Glutamatergic neuron (in vitro differentiated cells): ENCODE data around the gene PRPH. TPM values are rescaled to one million over a fixed set of nuclear protein-coding genes. Genes with fewer than 3 reads are reported as not detected.
A peak's percentile ranks its signal among the peaks of the same experiment; 100 is the strongest.
"Not testable (repeated sequence)": the region's sequence is repeated elsewhere in the genome, so short reads cannot be mapped to it uniquely, and the experiment has no call there.

Experiments used
- DNase-seq: peaks from one replicate; pipeline ENCODE4 v3.0.0; 2022
- H3K27ac Mint-ChIP-seq: one replicate; pipeline ENCODE4 v1.8.0; 2020; ENCODE audit warnings: mild to moderate bottlenecking, mixed read lengths, inconsistent platforms; ENCODE audit not compliant: unreplicated experiment
- H3K27me3 Mint-ChIP-seq: one replicate; pipeline ENCODE4 v1.8.0; 2020; ENCODE audit warnings: mild to moderate bottlenecking, moderate library complexity, mixed read lengths, inconsistent platforms; ENCODE audit not compliant: unreplicated experiment
- H3K36me3 Mint-ChIP-seq: one replicate; pipeline ENCODE4 v1.8.0; 2020; ENCODE audit warnings: mild to moderate bottlenecking, mixed read lengths, inconsistent platforms; ENCODE audit not compliant: unreplicated experiment
- H3K4me1 Mint-ChIP-seq: one replicate; pipeline ENCODE4 v1.8.0; 2020; ENCODE audit warnings: mild to moderate bottlenecking, low read depth, mixed read lengths, inconsistent platforms; ENCODE audit not compliant: unreplicated experiment
- H3K4me3 Mint-ChIP-seq: one replicate; pipeline ENCODE4 v1.8.0; 2020; ENCODE audit warnings: mild to moderate bottlenecking, mixed read lengths, inconsistent platforms; ENCODE audit not compliant: unreplicated experiment
- H3K9me3 Mint-ChIP-seq: one replicate; pipeline ENCODE4 v1.8.0; 2020; ENCODE audit warnings: mild to moderate bottlenecking, moderate library complexity, mixed read lengths, inconsistent platforms; ENCODE audit not compliant: unreplicated experiment
- CTCF ChIP-seq: fragments of 200-600 bp; sonication (generic); IDR thresholded peaks from one replicate; pipeline ENCODE4 v1.5.0; 2021; ENCODE audit not compliant: partially characterized antibody, unreplicated experiment
- long read RNA-seq: library from polyadenylated mRNA; unstranded; transcript quantifications from one replicate; pipeline ENCODE4 v2.0.0, GENCODE V29; 2020; ENCODE audit not compliant: unreplicated experiment
- total RNA-seq: library from RNA; stranded (reverse); fragmentation: NEBNext Ultra II Directional; extraction: Animal tissue kit (Norgen Biotek cat#: 25700); gene quantifications from one replicate; pipeline ENCODE4 v1.2.1, GENCODE V29; 2021; ENCODE audit not compliant: unreplicated experiment

PRPH gene
- 2,189 TPM for total RNA-seq
- long read RNA-seq, transcript PRPH-201 (9 exons, 3,245 nt), result major isoform, 847 of 1,048 reads
- long read RNA-seq, partial matches to known transcripts, result 32 of 1,048 reads
- long read RNA-seq, other reads (novel, unspliced or antisense), result 168 of 1,048 reads

GRCh38 chr12:49295082-49295936 is at the start of gene PRPH:
Gene PRPH (plus strand): TSS chr12:49295147. CDS start chr12:49295201, 54 bp downstream.
- Mint-ChIP-seq H3K27me3 (peaks cover 31% of the 10 kb centered on the region), H3K9me3 (peaks cover 26% of the 10 kb centered on the region), H3K4me1 (peaks cover 12% of the 10 kb centered on the region), H3K27ac (peak within 1 kb of the TSS; percentile 99), H3K4me3 (peak within 1 kb of the TSS; percentile 93), H3K36me3 (peaks cover 8% of the 10 kb centered on the region)
- peak; percentile 85 for DNase-seq
- TF ChIP-seq CTCF, result no peak

- TF ChIP-seq CTCF, result no peak
- H3K4me1 Mint-ChIP-seq, result no peaks in the 10 kb centered on the region
- DNase-seq, result no peak
- H3K27me3 Mint-ChIP-seq, result peaks cover 1% of the 10 kb centered on the region
- H3K9me3 Mint-ChIP-seq, result peaks cover 2% of the 10 kb centered on the region
- no peaks in the 10 kb centered on the region for H3K36me3 Mint-ChIP-seq
- H3K27ac Mint-ChIP-seq, result no peak overlapping the region
- H3K4me3 Mint-ChIP-seq, result no peak overlapping the region
These were observed 43.6 kb upstream of the PRPH start for GRCh38 chr12:49251357-49251756.

- peaks cover 2% of the 10 kb centered on the region for H3K9me3 Mint-ChIP-seq
- no peak overlapping the region for H3K27ac Mint-ChIP-seq
- H3K4me3 Mint-ChIP-seq, result no peak overlapping the region
- DNase-seq, result no peak
- no peaks in the 10 kb centered on the region for H3K4me1 Mint-ChIP-seq
- TF ChIP-seq CTCF, result no peak
- H3K36me3 Mint-ChIP-seq, result no peaks in the 10 kb centered on the region
- H3K27me3 Mint-ChIP-seq, result no peaks in the 10 kb centered on the region
These were observed 41.8 kb upstream of the PRPH start for GRCh38 chr12:49253033-49253623.

DNA sequence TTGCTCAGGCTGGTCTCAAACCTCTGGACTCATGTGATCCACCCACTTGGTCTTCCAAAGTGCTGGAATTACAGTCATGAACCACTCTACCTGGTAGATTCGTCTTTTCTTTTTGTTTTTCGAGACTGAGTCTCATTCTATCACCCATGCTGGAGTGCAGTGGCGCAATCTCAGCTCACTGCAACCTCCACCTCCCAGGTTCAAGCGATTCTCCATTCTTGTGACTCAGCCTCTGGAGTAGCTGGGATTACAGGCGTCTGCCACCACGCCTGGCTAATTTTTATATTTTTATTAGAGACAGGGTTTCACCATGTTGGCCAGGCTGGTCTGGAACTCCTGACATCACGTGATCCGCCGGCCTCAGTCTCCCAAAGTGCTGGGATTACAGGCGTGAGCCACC is 39.5 kb upstream of the PRPH start:
- H3K9me3 Mint-ChIP-seq, H3K27me3 Mint-ChIP-seq, H3K27ac Mint-ChIP-seq, H3K4me1 Mint-ChIP-seq, H3K4me3 Mint-ChIP-seq, DNase-seq, H3K36me3 Mint-ChIP-seq: not testable (repeated sequence)

GRCh38 chr12:49255857-49256637 is 38.9 kb upstream of the PRPH start:
- no peaks in the 10 kb centered on the region for H3K27me3 Mint-ChIP-seq
- no peaks in the 10 kb centered on the region for H3K36me3 Mint-ChIP-seq
- TF ChIP-seq CTCF, result no peak
- H3K27ac Mint-ChIP-seq, result no peak overlapping the region
- DNase-seq, result no peak
- peaks cover 2% of the 10 kb centered on the region for H3K9me3 Mint-ChIP-seq
- H3K4me1 Mint-ChIP-seq, result no peaks in the 10 kb centered on the region
- no peak overlapping the region for H3K4me3 Mint-ChIP-seq

DNA sequence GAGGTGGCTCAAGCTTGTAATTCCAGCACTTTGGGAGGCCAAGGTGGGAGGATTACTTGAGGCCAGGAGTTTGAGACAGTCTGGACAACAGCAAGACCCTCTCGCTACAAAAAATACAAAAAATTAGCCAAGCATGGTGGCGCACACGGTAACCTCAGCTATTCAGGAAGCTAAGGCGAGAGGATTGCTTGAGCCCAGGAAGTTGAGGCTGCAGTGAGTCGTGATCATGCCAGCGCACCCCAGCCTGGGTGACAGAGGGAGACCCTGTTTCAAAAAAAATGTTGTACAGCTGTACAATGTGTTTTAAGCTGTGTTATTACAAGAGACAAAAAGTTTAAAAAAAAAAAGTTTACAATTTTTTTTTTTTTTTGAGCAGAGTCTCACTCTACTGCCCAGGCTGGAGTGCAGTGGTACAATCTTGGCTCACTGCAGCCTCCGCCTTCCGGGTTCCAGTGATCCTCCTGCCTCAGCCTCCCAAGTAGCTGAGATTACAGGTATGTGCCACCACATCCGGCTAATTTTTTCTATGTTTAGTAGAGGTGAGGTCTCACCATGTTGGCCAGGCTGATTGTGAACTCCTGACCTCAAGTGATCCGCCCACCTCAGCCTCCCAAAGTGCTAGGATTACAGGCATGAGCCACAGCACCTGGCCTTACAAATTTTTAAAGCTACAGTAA is 37.3 kb upstream of the PRPH start:
- H3K4me1 Mint-ChIP-seq, H3K9me3 Mint-ChIP-seq, DNase-seq, H3K4me3 Mint-ChIP-seq, H3K36me3 Mint-ChIP-seq, H3K27ac Mint-ChIP-seq, H3K27me3 Mint-ChIP-seq: not testable (repeated sequence)
